H1 (cell line): ENCODE measurements around the gene PLB1. TPM values are rescaled to one million over a fixed set of nuclear protein-coding genes. Genes with fewer than 3 reads are reported as not detected.

Source experiments
- CTCF ChIA-PET: fragments of 300-600 bp; sonication (Branson Sonifier 250); formaldehyde crosslinking; loops from one replicate; lab custom pipeline; 2021; ENCODE audit not compliant: partially characterized antibody; lab: Charles Lee
- POLR2A ChIA-PET: fragments of 300-600 bp; sonication (Branson Sonifier 250); formaldehyde crosslinking; loops from one replicate; lab custom pipeline; 2021; ENCODE audit warnings: inconsistent platforms; ENCODE audit not compliant: partially characterized antibody; lab: Charles Lee
- DNase-seq, 2 experiments: peaks; one replicate each; pipeline versions ENCODE4 v3.0.0 to v3.0.0-alpha.2; 2010 to 2022; ENCODE audit warnings: low spot score in 2 of 2, low read depth in 1 of 2, mixed read lengths in 1 of 2
- FAIRE-seq: peaks from 2 replicates; lab custom pipeline; 2011; peaks lifted over from hg19 to GRCh38; lab: Jason Lieb, UNC
- H2AFZ ChIP-seq: 2 replicates; pipeline ENCODE4 v1.8.1; 2012; ENCODE audit warnings: low read length, inconsistent platforms
- H2AK5ac ChIP-seq: 2 replicates; pipeline ENCODE4 v1.6.1; 2013; ENCODE audit warnings: low read depth, low read length
- H2BK120ac ChIP-seq: replicated peaks from 2 replicates; pipeline ENCODE3; 2013; ENCODE audit warnings: low read depth, low read length, inconsistent platforms
- H2BK12ac ChIP-seq: 2 replicates; pipeline ENCODE4 v1.6.1; 2013; ENCODE audit warnings: low read depth, low read length
- H2BK15ac ChIP-seq: 2 replicates; pipeline ENCODE4 v1.6.1; 2013; ENCODE audit warnings: low read length
- H2BK20ac ChIP-seq: 2 replicates; pipeline ENCODE4 v1.6.1; 2013; ENCODE audit warnings: low read length
- H2BK5ac ChIP-seq: 2 replicates; pipeline ENCODE4 v1.6.1; 2013; ENCODE audit warnings: low read depth, low read length
- H3K14ac ChIP-seq: 2 replicates; pipeline ENCODE4 v1.6.1; 2013; ENCODE audit warnings: inconsistent platforms; ENCODE audit not compliant: insufficient read length
- H3K18ac ChIP-seq: 2 replicates; pipeline ENCODE4 v1.6.1; 2013; ENCODE audit warnings: low read length; ENCODE audit errors: extremely low read depth
- H3K23ac ChIP-seq: 2 replicates; pipeline ENCODE4 v1.6.1; 2013; ENCODE audit warnings: inconsistent platforms; ENCODE audit not compliant: insufficient read length
- H3K23me2 ChIP-seq: 2 replicates; pipeline ENCODE4 v1.6.1; 2013; ENCODE audit warnings: low read depth, low read length
- H3K27ac ChIP-seq: 2 replicates; pipeline ENCODE4 v1.6.1; 2011; ENCODE audit warnings: low read depth, low read length, inconsistent platforms
- H3K27me3 ChIP-seq, 4 experiments: replicated peaks in 1 of 4; 1 replicate in 1 of 4; 2 replicates in 3 of 4; pipeline versions ENCODE4 v1.6.1 to v1.8.1; 2011 to 2013; ENCODE audit warnings: low read length in 3 of 4, mild to moderate bottlenecking in 3 of 4, inconsistent platforms in 2 of 4, mixed read lengths in 2 of 4, moderate library complexity in 1 of 4; ENCODE audit not compliant: control insufficient read depth in 3 of 4, insufficient read depth in 3 of 4; ENCODE audit errors: extremely low read depth in 1 of 4
- H3K36me3 ChIP-seq, 4 experiments: 2 replicates each; pipeline versions ENCODE4 v1.6.1 to v1.8.1; 2011 to 2013; ENCODE audit warnings: mild to moderate bottlenecking in 4 of 4, low read length in 3 of 4, moderate library complexity in 2 of 4, control low read depth in 1 of 4, inconsistent platforms in 1 of 4; ENCODE audit not compliant: insufficient read depth in 4 of 4, control insufficient read depth in 2 of 4
- H3K4ac ChIP-seq: replicated peaks from 2 replicates; pipeline ENCODE3; 2013; ENCODE audit warnings: low read length, low read depth, mixed read lengths, inconsistent platforms; ENCODE audit not compliant: insufficient read length
- H3K4me1 ChIP-seq, 4 experiments: replicated peaks in 1 of 4; 1 replicate in 1 of 4; 2 replicates in 3 of 4; pipeline versions ENCODE4 v1.6.1 to v1.8.1; 2011 to 2013; ENCODE audit warnings: low read length in 3 of 4, inconsistent platforms in 2 of 4, mixed read lengths in 1 of 4; ENCODE audit not compliant: insufficient read depth in 4 of 4, control insufficient read depth in 3 of 4
- H3K4me2 ChIP-seq, 2 experiments: 2 replicates each; pipeline versions ENCODE4 v1.6.1 to v1.8.1; 2011 to 2013; ENCODE audit warnings: low read depth in 2 of 2, low read length in 2 of 2, control low read depth in 1 of 2, inconsistent platforms in 1 of 2, mild to moderate bottlenecking in 1 of 2; ENCODE audit not compliant: insufficient read depth in 1 of 2
- H3K4me3 ChIP-seq, 4 experiments: fragments of 200-600, 300-600 bp in 1 of 4; sonication (generic), shearing (Covaris generic), sonication (Bioruptor Twin) in 1 of 4; 2 replicates each; pipeline versions ENCODE4 v1.5.1 to v1.8.1; 2011 to 2016; ENCODE audit warnings: low read length in 4 of 4, low read depth in 3 of 4, control low read depth in 2 of 4, inconsistent platforms in 2 of 4, mild to moderate bottlenecking in 2 of 4, mixed read lengths in 1 of 4, moderate library complexity in 1 of 4; ENCODE audit not compliant: insufficient read depth in 2 of 4; ENCODE audit errors: extremely low read depth in 1 of 4
- H3K56ac ChIP-seq: replicated peaks from 2 replicates; pipeline ENCODE3; 2013; ENCODE audit warnings: low read depth, mild to moderate bottlenecking, mixed read lengths, low read length, inconsistent platforms; ENCODE audit not compliant: insufficient read length
- H3K79me1 ChIP-seq: 2 replicates; pipeline ENCODE4 v1.6.1; 2013; ENCODE audit warnings: low read depth, low read length, control low read depth
- H3K79me2 ChIP-seq, 2 experiments: 2 replicates each; pipeline versions ENCODE4 v1.6.1 to v1.8.1; 2012 to 2013; ENCODE audit warnings: low read length in 2 of 2, mild to moderate bottlenecking in 2 of 2, inconsistent platforms in 1 of 2; ENCODE audit not compliant: insufficient read depth in 2 of 2, control insufficient read depth in 1 of 2
- H3K9ac ChIP-seq, 4 experiments: replicated peaks in 1 of 4; 1 replicate in 1 of 4; 2 replicates in 3 of 4; pipeline versions ENCODE4 v1.6.1 to v1.8.1; 2011 to 2013; ENCODE audit warnings: low read depth in 3 of 4, low read length in 3 of 4, control low read depth in 2 of 4, mild to moderate bottlenecking in 2 of 4, moderate library complexity in 2 of 4, inconsistent platforms in 1 of 4; ENCODE audit errors: extremely low read depth in 1 of 4
- H3K9me3 ChIP-seq, 2 experiments: 2 replicates each; pipeline versions ENCODE4 v1.6.1 to v1.8.1; 2012 to 2013; ENCODE audit warnings: mild to moderate bottlenecking in 2 of 2, moderate library complexity in 2 of 2, control low read depth in 1 of 2, inconsistent platforms in 1 of 2, low read depth in 1 of 2, low read length in 1 of 2, mixed read lengths in 1 of 2; ENCODE audit not compliant: insufficient read depth in 2 of 2
- H4K20me1 ChIP-seq, 2 experiments: replicated peaks in 1 of 2; 2 replicates each; pipeline versions ENCODE3 to v1.8.1; 2011 to 2013; ENCODE audit warnings: inconsistent platforms in 2 of 2, low read length in 2 of 2, mild to moderate bottlenecking in 1 of 2; ENCODE audit not compliant: insufficient read depth in 2 of 2, control insufficient read depth in 1 of 2
- H4K5ac ChIP-seq: 2 replicates; pipeline ENCODE4 v1.6.1; 2013; ENCODE audit warnings: low read length, low read depth, mixed read lengths, inconsistent platforms; ENCODE audit not compliant: insufficient read length
- H4K8ac ChIP-seq: 2 replicates; pipeline ENCODE4 v1.8.0; 2013; ENCODE audit warnings: mild to moderate bottlenecking, moderate library complexity, low read length, inconsistent platforms; ENCODE audit not compliant: insufficient read depth; ENCODE audit errors: extremely low read depth
- H4K91ac ChIP-seq: replicated peaks from 2 replicates; pipeline ENCODE3; 2013; ENCODE audit warnings: low read length, mixed read lengths, inconsistent platforms; ENCODE audit not compliant: insufficient read length
- CTBP2 ChIP-seq: IDR thresholded peaks from 2 replicates; pipeline ENCODE4 v1.7.0; 2011; ENCODE audit warnings: borderline replicate concordance, mild to moderate bottlenecking, moderate library complexity, mixed read lengths, low read length; ENCODE audit not compliant: insufficient read depth, insufficient read length
- EGR1 ChIP-seq: IDR thresholded peaks from 2 replicates; pipeline ENCODE4 v1.6.1; 2011; ENCODE audit warnings: low read depth, low read length, borderline replicate concordance
- EZH2 ChIP-seq: fragments of 200-600 bp; sonication (generic); IDR thresholded peaks from 2 replicates; pipeline ENCODE4 v1.7.1; 2012; ENCODE audit warnings: low read depth, mild to moderate bottlenecking, moderate library complexity, low read length, inconsistent platforms; ENCODE audit not compliant: severe bottlenecking
- JUN ChIP-seq: IDR thresholded peaks from 2 replicates; pipeline ENCODE4 v1.6.1; 2011; ENCODE audit warnings: low read depth, mild to moderate bottlenecking, improper control_type of control experiment, low read length
- SIN3A ChIP-seq, 2 experiments: IDR thresholded peaks in 1 of 2; conservative IDR thresholded peaks in 1 of 2; 2 replicates each; pipeline ENCODE4 v1.6.1; 2011 to 2012; ENCODE audit warnings: low read length in 2 of 2, improper control_type of control experiment in 1 of 2, low read depth in 1 of 2, mild to moderate bottlenecking in 1 of 2
- TAF7 ChIP-seq: optimal IDR thresholded peaks from 2 replicates; pipeline ENCODE3; 2011; ENCODE audit warnings: low read depth, mild to moderate bottlenecking, inconsistent platforms, low read length, moderate library complexity, borderline replicate concordance
- WGBS, 2 experiments: shearing (Covaris generic) in 1 of 2; methylation state at CpG; one replicate each; pipeline versions ENCODE4 v1.1.6 to v1.1.7; 2013 to 2015; ENCODE audit warnings: low lambda C conversion rate in 2 of 2, mixed read lengths in 2 of 2, inconsistent platforms in 1 of 2, low coverage in 1 of 2, missing lambda C conversion rate in 1 of 2; ENCODE audit not compliant: insufficient replicate concordance in 2 of 2, insufficient coverage in 1 of 2, insufficient read length in 1 of 2; ENCODE audit errors: extremely low coverage in 1 of 2, missing lambda C conversion rate in 1 of 2; 5-methylcytosine and 5-hydroxymethylcytosine counted together
- polyA plus RNA-seq, 7 experiments: library from polyadenylated mRNA; depleted of rRNA in 3 of 7; stranded (reverse) in 5 of 7; unstranded in 2 of 7; fragments of >200 nt in 5 of 7; fragments of 200-250 nt in 2 of 7; gene quantifications; 1 replicate in 5 of 7; 2 replicates in 1 of 7; 4 replicates in 1 of 7; pipeline versions ENCODE4 v1.2.1 to v1.2.3, GENCODE V29; 2011 to 2013; ENCODE audit warnings: missing spikeins in 2 of 7, mixed read lengths in 2 of 7
- total RNA-seq: library from RNA; stranded (reverse); fragmentation: NEBNext Ultra II Directional; extraction: Animal tissue kit (Norgen Biotek cat#: 25700); gene quantifications from 2 replicates; pipeline ENCODE4 v1.2.1, GENCODE V29; 2021

The PLB1 gene
- total and polyA plus RNA-seq, 2 of the 8 experiments (the other 6 are each of a cell fraction or from before 2014, with no cell fraction given), result 0.20 to 0.36 TPM

DNA sequence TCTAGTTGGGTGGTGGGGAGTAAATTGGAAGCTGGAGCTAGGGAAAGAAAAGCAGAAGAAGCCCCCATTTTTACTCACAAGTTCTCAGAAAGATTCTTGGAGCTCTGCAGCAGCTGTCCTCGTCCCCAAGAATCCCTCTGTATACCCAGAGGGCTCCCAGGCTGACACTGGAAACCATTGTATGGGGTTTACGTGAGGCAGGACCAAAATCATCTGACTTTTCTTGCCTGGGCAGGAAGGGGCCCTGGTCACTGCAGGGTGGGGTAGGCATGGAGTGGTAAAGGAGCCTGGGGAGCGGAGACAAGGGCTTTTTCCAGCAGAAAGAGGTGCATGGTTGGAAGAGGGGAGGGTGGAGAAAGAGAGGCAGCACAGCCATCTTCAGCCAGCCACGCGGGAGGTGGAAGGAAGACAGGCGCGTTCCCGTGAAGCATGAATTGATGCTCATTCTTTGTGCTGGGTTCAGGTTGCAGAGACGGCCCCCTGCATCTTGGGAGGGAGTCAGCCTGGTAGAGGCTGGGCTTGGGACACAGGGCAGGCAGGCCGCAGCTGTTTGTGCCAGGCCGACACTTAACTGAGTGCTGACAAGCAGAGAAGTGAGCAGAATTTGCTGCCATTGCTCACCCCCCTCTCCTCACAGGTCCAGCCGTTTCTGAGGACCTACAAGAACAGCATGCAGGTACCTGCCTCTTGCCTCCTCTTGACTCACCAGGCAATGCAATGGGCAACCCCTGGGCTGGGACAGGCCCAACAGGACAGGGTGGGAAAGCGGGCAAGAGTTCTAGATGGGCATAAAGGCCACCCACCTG, 94.8 kb downstream of the PLB1 start:
- no peaks in the 10 kb centered on the region for H3K9me3 ChIP-seq
- no peak overlapping the region for H3K4me2 ChIP-seq
- ChIA-PET POLR2A (no interaction called here), CTCF (interaction anchor here (1.4 kb wide), 1 partner anchor 24 kb away, joined by 3 read pairs; no protein-coding TSS in a partner anchor)
- H3K27me3 ChIP-seq, result no peaks in the 10 kb centered on the region
- no peak overlapping the region for H4K8ac ChIP-seq
- no peak overlapping the region for H2BK5ac ChIP-seq
- H3K14ac ChIP-seq, result no peak overlapping the region
- H3K36me3 ChIP-seq, result no peaks in the 10 kb centered on the region
- H3K4me1 ChIP-seq, result peaks cover 0 to 10% (median 2%) of the 10 kb centered on the region in 4 experiments; a peak in 4 of 7 replicates
- H4K20me1 ChIP-seq, result no peaks in the 10 kb centered on the region
- H3K4ac ChIP-seq, result no peak overlapping the region
- no peak overlapping the region for H3K27ac ChIP-seq
- no peaks in the 10 kb centered on the region for H3K79me1 ChIP-seq
- FAIRE-seq (no peak), DNase-seq (no peak)
- H4K5ac ChIP-seq, result no peak overlapping the region
- H2BK12ac ChIP-seq, result 0 out of 2 replicates have a peak overlapping the region, but pooled peaks have one; percentile 54
- peak overlapping the region; percentile 51; the same call in 1 of the 2 replicates for H2AFZ ChIP-seq
- H2AK5ac ChIP-seq, result no peak overlapping the region
- H3K23ac ChIP-seq, result no peak overlapping the region
- H2BK120ac ChIP-seq, result no peak overlapping the region
- WGBS, 2 experiments, result 90% methylated on average over 11 of the region's 13 CpGs; no CpG with 5 or more reads in 1 of the 2 experiments
- H3K9ac ChIP-seq, result no peak overlapping the region
- no peak overlapping the region for H2BK20ac ChIP-seq
- no peaks in the 10 kb centered on the region for H3K79me2 ChIP-seq
- no peaks in the 10 kb centered on the region for H3K23me2 ChIP-seq
- H3K56ac ChIP-seq, result no peak overlapping the region
- H3K4me3 ChIP-seq, result no peak overlapping the region
- no peak overlapping the region for H4K91ac ChIP-seq
- H2BK15ac ChIP-seq, result no peak overlapping the region
- H3K18ac ChIP-seq, result no peak overlapping the region
- no peak for TF ChIP-seq SIN3A (conservative IDR thresholded peaks at IDR 0.05 in 1 of 2, IDR thresholded peaks at IDR 0.05 in 1 of 2; ENCODE audit: low read depth in 1 of 2, low read length in 2 of 2)
- TF ChIP-seq JUN, result no peak
- TF ChIP-seq EZH2, result no peak
- no peak for TF ChIP-seq EGR1
- no peak for TF ChIP-seq TAF7
- no peak for TF ChIP-seq CTBP2
